Ascending aorta (tissue), 2 donors: ENCODE measurements around the gene VPS8. TPM values are rescaled to one million over a fixed set of nuclear protein-coding genes. Genes with fewer than 3 reads are reported as not detected.

Source experiments
- DNase-seq, 2 donors: peaks; one replicate each; pipeline ENCODE4 v3.0.0-alpha.2; 2019; ENCODE audit warnings: low spot score in 2 of 2
- H3K27ac ChIP-seq, 2 donors: fragments of 200-600 bp; sonication (generic); one replicate each; pipeline ENCODE4 v1.5.1; 2016 to 2017; ENCODE audit warnings: mild to moderate bottlenecking in 1 of 2
- H3K27me3 ChIP-seq: fragments of 200-600 bp; sonication (generic); one replicate; pipeline ENCODE4 v1.5.1; 2017
- H3K36me3 ChIP-seq, 2 donors: fragments of 200-600 bp; sonication (generic); one replicate each; pipeline ENCODE4 v1.5.1; 2016
- H3K4me1 ChIP-seq, 2 donors: fragments of 200-600 bp; sonication (generic); one replicate each; pipeline ENCODE4 v1.5.1; 2016 to 2017; ENCODE audit warnings: mild to moderate bottlenecking in 1 of 2
- H3K4me3 ChIP-seq, 2 donors: fragments of 200-600 bp; sonication (generic); one replicate each; pipeline ENCODE4 v1.5.1; 2016 to 2017; ENCODE audit warnings: mild to moderate bottlenecking in 1 of 2
- H3K9me3 ChIP-seq, 2 donors: fragments of 200-600 bp; sonication (generic); one replicate each; pipeline ENCODE4 v1.5.1; 2016
- CTCF ChIP-seq, 3 experiments: fragments of 200-600 bp in 2 of 3; fragments of 450-650 bp in 1 of 3; sonication (generic) in 2 of 3; IDR thresholded peaks; one replicate each; pipeline ENCODE4 v1.5.1; 2016 to 2019; ENCODE audit warnings: antibody characterized with exemption in 3 of 3, mild to moderate bottlenecking in 1 of 3, moderate library complexity in 1 of 3
- intact Hi-C: fragments of 100-400 bp; cut with DNase I; formaldehyde crosslinking; loops from one replicate; pipeline ENCODE4 v1.15.1; 2023
- total RNA-seq: library from RNA; depleted of rRNA; stranded (reverse); fragments of >200 nt; gene quantifications from one replicate; pipeline ENCODE4 v1.1.0, GENCODE V29; 2016

Gene VPS8
- total RNA-seq, 1 donor from 2014 or later = 24.9 TPM

DNA sequence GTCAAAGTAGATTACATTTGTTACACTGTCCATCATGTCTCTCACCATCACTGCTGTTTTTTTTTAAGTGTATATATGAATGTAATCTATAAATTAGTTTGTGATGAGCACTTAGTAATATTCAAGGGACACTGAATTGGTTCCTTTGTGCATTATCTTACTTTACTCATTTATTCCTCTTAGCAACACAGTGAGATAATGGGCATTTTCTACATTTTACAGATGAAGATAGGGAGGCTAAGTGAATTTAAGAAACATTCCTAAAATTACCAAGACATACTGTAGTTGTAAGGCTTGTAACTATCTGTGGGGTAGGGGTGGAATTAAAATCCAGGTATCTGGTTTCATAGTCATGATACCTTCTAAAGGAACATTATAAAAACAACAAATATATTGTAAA is 33.9 kb downstream of the VPS8 start:
- TF ChIP-seq CTCF (IDR thresholded peaks at IDR 0.05) = no peak
- no peaks in the 10 kb centered on the region for H3K9me3 ChIP-seq
- no peaks in the 10 kb centered on the region for H3K27me3 ChIP-seq
- H3K4me3 ChIP-seq = no peak overlapping the region
- peaks cover 0 to under 1% of the 10 kb centered on the region in 2 donors for H3K36me3 ChIP-seq
- no peak for DNase-seq
- intact Hi-C loops = no loop called here
- H3K4me1 ChIP-seq = no peaks in the 10 kb centered on the region
- H3K27ac ChIP-seq = no peak overlapping the region

GRCh38 chr3:184846496-184846895 is 34.5 kb downstream of the VPS8 start:
- H3K4me3 ChIP-seq = no peak overlapping the region

GRCh38 chr3:184848934-184849333 is 37.0 kb downstream of the VPS8 start:
- Histone ChIP-seq H3K27me3 (no peaks in the 10 kb centered on the region), H3K27ac (no peak overlapping the region)
- DNase-seq = no peak

More at GRCh38 chr3:184846496-184846895, 34.5 kb downstream of the VPS8 start:
- Histone ChIP-seq H3K9me3 (no peaks in the 10 kb centered on the region), H3K27ac (no peak overlapping the region), H3K27me3 (no peaks in the 10 kb centered on the region), H3K36me3 (peaks cover 0 to 7% of the 10 kb centered on the region in 2 donors), H3K4me1 (no peaks in the 10 kb centered on the region)
- no peak for DNase-seq
- TF ChIP-seq CTCF (IDR thresholded peaks at IDR 0.05) = no peak
- intact Hi-C loops = no loop called here

GRCh38 chr3:184850201-184850600 is 38.2 kb downstream of the VPS8 start:
- intact Hi-C loops = no loop called here
- no peak overlapping the region for H3K4me3 ChIP-seq
- no peaks in the 10 kb centered on the region for H3K27me3 ChIP-seq
- H3K36me3 ChIP-seq = peaks cover 21 to 32% of the 10 kb centered on the region in 2 donors
- no peaks in the 10 kb centered on the region for H3K9me3 ChIP-seq
- no peak for DNase-seq
- H3K4me1 ChIP-seq = no peaks in the 10 kb centered on the region
- H3K27ac ChIP-seq = no peak overlapping the region
- TF ChIP-seq CTCF (IDR thresholded peaks at IDR 0.05) = no peak

More at GRCh38 chr3:184848934-184849333, 37.0 kb downstream of the VPS8 start:
- Histone ChIP-seq H3K36me3 (peaks cover 13 to 23% of the 10 kb centered on the region in 2 donors), H3K4me3 (no peak overlapping the region), H3K4me1 (no peaks in the 10 kb centered on the region), H3K9me3 (no peaks in the 10 kb centered on the region)
- intact Hi-C loops = no loop called here
- TF ChIP-seq CTCF (IDR thresholded peaks at IDR 0.05) = no peak

GRCh38 chr3:184857099-184857498 is 45.1 kb downstream of the VPS8 start:
- Histone ChIP-seq H3K27me3 (no peaks in the 10 kb centered on the region), H3K9me3 (no peaks in the 10 kb centered on the region), H3K4me3 (no peak overlapping the region), H3K27ac (no peak overlapping the region), H3K4me1 (no peaks in the 10 kb centered on the region), H3K36me3 (peaks cover 34 to 72% of the 10 kb centered on the region in 2 donors)
- no peak for DNase-seq
- no peak for TF ChIP-seq CTCF (IDR thresholded peaks at IDR 0.05)
- intact Hi-C loops = no loop called here

DNA sequence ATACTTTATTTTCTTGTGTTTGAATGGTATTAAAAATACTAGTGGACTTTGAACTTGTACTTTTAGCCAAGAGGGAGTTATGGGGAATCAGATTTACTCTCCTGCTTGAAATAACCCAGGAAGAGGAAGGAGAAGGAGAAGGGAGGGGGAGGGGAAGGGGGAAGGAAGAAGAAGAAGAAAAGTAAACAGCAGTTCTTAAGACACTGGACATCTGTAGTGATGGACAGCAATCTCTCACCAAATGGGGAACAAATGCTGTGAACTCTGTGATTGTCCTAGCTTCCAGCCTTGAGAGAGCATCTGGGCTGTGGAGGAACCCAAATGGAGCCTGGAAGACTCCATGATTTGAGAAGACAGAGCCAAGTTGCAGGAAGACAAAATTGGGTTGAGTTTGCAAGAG is 52.0 kb downstream of the VPS8 start:
- intact Hi-C loops = no loop called here
- no peak overlapping the region for H3K4me3 ChIP-seq
- no peak for DNase-seq

More for the DNA sequence above, 52.0 kb downstream of the VPS8 start:
- Histone ChIP-seq H3K27ac (no peak overlapping the region), H3K4me1 (no peaks in the 10 kb centered on the region), H3K9me3 (no peaks in the 10 kb centered on the region), H3K27me3 (no peaks in the 10 kb centered on the region), H3K36me3 (peaks cover 8 to 57% of the 10 kb centered on the region in 2 donors)
- no peak for TF ChIP-seq CTCF (IDR thresholded peaks at IDR 0.05)
